ENCODE results near the gene SNRK. TPM values are rescaled to one million over a fixed set of nuclear protein-coding genes. Genes with fewer than 3 reads are reported as not detected.

Gene SNRK
- total and polyA plus RNA-seq, 2 experiments from 2014 or later, result 5.5 to 18.8 TPM

GRCh38 chr3:43388175-43388574, 101.8 kb downstream of the SNRK start (continued):
- TF ChIP-seq ETS1 (IDR thresholded peaks at IDR 0.05) (no peak), CTCF (conservative IDR thresholded peaks at IDR 0.05; ENCODE audit: low read depth in 2 of 2) (no peak), ZNF331 (CRISPR knock-in tag; IDR thresholded peaks at IDR 0.05; ENCODE audit: low read depth) (no peak), ZNF114 (CRISPR knock-in tag; IDR thresholded peaks at IDR 0.05) (no peak)

- Histone ChIP-seq H2AFZ (no peak overlapping the region), H3K27ac (ENCODE audit: low read depth) (no peak overlapping the region), H3K4me2 (no peak overlapping the region), H4K20me1 (replicated peaks; ENCODE audit: insufficient read depth) (no peaks in the 10 kb centered on the region; the same call in 1 of the 2 replicates), H3K79me2 (replicated peaks; ENCODE audit: insufficient read depth) (peaks cover 4% of the 10 kb centered on the region; the same call in 1 of the 2 replicates), H3F3A (replicated peaks; ENCODE audit: low read depth) (no peaks in the 10 kb centered on the region), H3K27me3 (ENCODE audit: insufficient read depth) (no peaks in the 10 kb centered on the region), H3K4me3 (no peak overlapping the region), H3K4me1 (ENCODE audit: insufficient read depth) (peaks cover 5% of the 10 kb centered on the region; the same call in 1 of the 2 replicates), H3K9me2 (ENCODE audit: insufficient read depth) (peaks cover 18% of the 10 kb centered on the region), H3K36me3 (ENCODE audit: insufficient read depth) (no peaks in the 10 kb centered on the region)
- Mint-ChIP-seq H3K4me3 (no peak overlapping the region), H3K27me3 (ENCODE audit: insufficient read depth, low read depth, poor library complexity) (peaks cover 15% of the 10 kb centered on the region), H3K9me3 (peaks cover 8% of the 10 kb centered on the region; the same call in 2 of the 3 replicates), H3K27ac (no peak overlapping the region), H3K36me3 (ENCODE audit: low read depth) (peaks cover 10% of the 10 kb centered on the region), H3K4me1 (peaks cover 19% of the 10 kb centered on the region)
- ATAC-seq, result no peak
- DNase-seq (ENCODE audit: low spot score), result no peak
- TF ChIP-seq POLR2AphosphoS5 (IDR thresholded peaks at IDR 0.05; ENCODE audit: low read depth), result no peak
- no peak for TF ChIP-seq REST (IDR thresholded peaks at IDR 0.05; ENCODE audit: unreplicated experiment)
- no peak for TF ChIP-seq NANOG (IDR thresholded peaks at IDR 0.05; ENCODE audit: borderline replicate concordance)
- no peak for TF ChIP-seq ZNF331 (CRISPR knock-in tag; IDR thresholded peaks at IDR 0.05; ENCODE audit: low read depth)
- TF ChIP-seq ZNF114 (CRISPR knock-in tag; IDR thresholded peaks at IDR 0.05), result no peak
- TF ChIP-seq ETS1 (IDR thresholded peaks at IDR 0.05), result no peak
- TF ChIP-seq CREB1 (CRISPR knock-in tag; IDR thresholded peaks at IDR 0.05; ENCODE audit: low read depth), result no peak
- no peak for TF ChIP-seq STAT1 (IDR thresholded peaks at IDR 0.05; ENCODE audit: unreplicated experiment)
- TF ChIP-seq JUNB (IDR thresholded peaks at IDR 0.05; ENCODE audit: unreplicated experiment), result no peak
- no peak for TF ChIP-seq ZNF462 (CRISPR knock-in tag; IDR thresholded peaks at IDR 0.05)
Observed at GRCh38 chr3:43388915-43389314, 102.6 kb downstream of the SNRK start.

Data from GM23338 (cell line).